COR-L47 (cell line): Measurements from ENCODE around the gene NFE2L1.
"Not testable (repeated sequence)": the region's sequence is repeated elsewhere in the genome, so short reads cannot be mapped to it uniquely, and the experiment has no call there.

Experiments
- DNase-seq: peaks from one replicate; lab custom pipeline; 2025; lab: John Stamatoyannopoulos, UW

NFE2L1 gene, protein sequence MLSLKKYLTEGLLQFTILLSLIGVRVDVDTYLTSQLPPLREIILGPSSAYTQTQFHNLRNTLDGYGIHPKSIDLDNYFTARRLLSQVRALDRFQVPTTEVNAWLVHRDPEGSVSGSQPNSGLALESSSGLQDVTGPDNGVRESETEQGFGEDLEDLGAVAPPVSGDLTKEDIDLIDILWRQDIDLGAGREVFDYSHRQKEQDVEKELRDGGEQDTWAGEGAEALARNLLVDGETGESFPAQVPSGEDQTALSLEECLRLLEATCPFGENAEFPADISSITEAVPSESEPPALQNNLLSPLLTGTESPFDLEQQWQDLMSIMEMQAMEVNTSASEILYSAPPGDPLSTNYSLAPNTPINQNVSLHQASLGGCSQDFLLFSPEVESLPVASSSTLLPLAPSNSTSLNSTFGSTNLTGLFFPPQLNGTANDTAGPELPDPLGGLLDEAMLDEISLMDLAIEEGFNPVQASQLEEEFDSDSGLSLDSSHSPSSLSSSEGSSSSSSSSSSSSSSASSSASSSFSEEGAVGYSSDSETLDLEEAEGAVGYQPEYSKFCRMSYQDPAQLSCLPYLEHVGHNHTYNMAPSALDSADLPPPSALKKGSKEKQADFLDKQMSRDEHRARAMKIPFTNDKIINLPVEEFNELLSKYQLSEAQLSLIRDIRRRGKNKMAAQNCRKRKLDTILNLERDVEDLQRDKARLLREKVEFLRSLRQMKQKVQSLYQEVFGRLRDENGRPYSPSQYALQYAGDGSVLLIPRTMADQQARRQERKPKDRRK

DNA sequence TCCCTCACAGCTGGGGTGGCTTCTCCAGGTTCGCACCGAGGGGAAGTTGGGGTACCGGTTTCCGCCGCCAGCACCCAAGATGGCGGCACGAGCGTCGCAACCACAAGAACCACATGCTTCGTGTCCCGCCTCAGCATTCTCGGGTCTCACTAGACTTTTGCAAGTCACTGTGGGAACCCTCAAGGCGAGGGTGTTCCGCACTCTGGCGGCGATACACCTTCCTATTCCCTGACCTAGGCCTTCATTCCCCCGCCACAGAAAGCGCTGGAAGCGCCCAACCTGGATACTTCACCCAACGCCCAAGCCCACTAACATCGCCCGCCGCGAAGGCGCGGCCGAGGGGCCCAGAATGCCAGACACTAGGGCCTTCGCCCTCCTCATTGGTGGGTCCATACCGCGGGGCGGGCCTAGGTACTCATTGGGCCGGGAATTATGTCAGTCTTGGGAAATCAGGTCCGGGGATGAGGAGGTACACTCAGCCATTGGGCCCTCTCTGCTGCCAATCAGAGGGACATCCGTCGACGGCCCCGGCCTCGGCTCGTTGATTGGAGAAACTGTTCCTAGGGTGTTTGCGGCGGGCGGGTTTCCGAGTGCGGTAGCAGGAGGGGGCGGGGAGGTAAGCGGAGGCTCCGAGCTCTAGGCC is at the start of gene NFE2L1:
Gene NFE2L1 (plus strand): TSS at position 619 of the 643 bp plus-strand sequence. CDS start 2,760 bp downstream, outside the sequence.
- peak; percentile 99 for DNase-seq

GRCh38 chr17:47999582-47999981 is 48.6 kb upstream of the NFE2L1 start:
- DNase-seq = peak; percentile 25

- no peak for DNase-seq
These were observed 47.0 kb upstream of the NFE2L1 start for GRCh38 chr17:48001197-48001596.

DNA sequence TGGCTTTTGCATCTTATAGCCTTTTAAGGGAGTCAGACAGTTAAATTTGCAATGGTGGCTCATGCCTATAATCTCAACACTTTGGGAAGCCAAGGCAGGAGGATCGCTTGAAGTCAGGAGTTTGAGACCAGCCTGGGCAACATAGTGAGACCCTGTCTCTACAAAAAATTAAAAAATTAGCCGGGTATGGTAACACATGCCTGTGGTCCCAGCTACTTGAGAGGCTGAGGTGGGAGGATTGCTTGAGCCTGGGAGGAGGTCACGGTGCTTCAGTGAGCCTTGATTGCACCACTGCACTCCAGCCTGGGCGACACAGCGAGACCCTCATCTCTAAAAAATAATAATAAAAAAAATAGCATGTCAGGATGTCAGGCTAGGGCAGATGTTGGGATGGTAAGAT is 46.5 kb upstream of the NFE2L1 start:
- DNase-seq = not testable (repeated sequence)

- peak; percentile 83 for DNase-seq
These were observed 45.8 kb upstream of the NFE2L1 start for GRCh38 chr17:48002266-48002915.

DNA sequence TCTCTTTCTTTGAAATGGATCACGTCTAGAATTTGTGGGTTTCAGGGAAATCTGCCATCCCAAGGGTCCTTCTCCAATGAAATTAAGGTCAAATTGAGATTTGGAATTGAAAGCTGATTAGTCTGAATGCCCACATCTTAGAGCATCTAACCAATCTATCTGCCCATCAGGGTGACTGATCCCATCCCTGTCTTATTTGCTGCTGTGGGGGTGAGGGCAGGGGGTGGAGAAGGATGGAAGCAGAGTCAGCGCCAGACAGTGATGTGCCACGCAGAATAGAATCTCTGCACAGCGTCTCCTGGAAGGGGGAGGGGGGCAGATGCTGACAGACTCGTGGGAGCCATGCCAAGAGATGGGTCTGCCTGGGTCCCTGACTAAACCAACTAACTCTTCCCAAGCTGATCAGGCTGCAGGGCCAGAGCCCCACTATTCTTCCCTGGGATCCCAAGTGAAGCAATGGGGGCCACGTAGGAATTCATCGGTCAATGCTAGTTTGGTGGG is 45.2 kb upstream of the NFE2L1 start:
- DNase-seq = peak; percentile 91

DNA sequence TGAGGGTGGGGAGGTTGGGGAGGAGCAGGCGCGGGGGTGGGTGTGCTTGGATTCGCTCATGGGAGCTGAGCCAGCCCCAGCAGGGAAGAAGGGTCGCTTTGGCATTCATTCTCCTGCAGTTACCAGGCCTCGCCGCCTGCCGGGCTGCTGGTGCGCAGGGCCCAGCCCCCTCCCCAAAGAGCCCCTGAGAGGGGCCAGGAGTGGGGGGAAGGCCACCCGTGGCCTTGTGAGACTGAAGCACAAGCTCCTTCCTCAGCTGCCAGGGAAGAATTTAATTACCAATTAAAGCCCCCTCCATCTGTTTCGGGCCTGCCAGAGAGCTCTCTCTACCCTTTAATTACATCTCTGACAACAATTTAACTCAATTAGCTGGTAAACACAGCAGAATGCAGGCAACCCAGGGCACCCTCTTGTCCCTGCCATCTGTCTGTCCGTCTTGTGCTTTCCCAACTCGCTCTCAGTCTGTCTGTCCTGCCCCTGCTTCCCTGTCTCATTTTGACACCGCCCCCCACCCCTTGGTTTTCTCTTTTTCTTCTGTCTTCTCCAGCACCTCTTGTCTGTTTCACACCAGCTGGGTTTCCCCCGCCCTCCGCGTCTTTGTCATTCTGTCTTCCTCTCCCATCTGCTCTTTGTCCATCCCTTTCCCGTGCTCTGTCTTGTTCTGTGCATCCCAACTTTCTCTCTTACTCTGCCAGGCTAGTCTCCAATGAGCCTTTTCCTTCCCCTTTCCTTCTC is 44.6 kb upstream of the NFE2L1 start:
- DNase-seq = peak; percentile 98

- peak; percentile 51 for DNase-seq
These were observed 43.2 kb upstream of the NFE2L1 start for GRCh38 chr17:48004983-48005382.

DNA sequence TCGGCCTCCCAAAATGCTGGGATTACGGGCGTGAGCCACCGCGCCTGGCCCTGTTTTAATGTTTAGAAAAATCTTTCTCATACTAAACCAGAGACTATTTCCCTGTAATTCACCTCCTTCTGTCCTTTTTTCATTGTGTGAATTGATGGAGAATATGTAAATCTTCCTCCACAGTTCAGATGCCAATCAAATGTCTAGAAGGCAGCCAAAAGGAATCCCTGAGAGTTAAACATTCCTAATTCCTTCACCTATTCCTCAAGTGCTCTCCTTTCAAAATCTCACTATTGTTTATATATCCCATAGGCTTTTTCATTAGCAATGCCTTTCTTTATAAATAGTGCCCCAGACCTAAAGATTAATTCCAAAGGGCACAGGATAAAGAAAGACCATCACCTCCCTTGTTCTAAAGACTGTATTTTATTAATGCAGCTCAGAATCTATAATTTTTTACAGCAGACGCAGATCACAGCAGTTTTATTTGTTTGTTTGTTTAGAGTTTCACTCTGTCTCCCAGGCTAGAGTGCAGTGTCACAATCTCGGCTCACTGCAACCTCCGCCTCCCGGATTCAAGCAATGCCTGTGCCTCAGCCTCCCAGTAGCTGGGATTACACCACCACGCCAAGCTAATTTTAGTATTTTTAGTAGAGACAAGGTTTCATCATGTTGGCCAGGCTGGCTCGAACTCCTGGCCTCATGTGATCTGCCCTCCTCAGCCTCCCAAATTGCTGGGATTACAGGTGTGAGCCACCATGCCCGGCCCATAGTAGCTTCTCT is 41.0 kb upstream of the NFE2L1 start:
- DNase-seq = no peak

GRCh38 chr17:48010193-48010592 is 38.0 kb upstream of the NFE2L1 start:
- DNase-seq = no peak

DNA sequence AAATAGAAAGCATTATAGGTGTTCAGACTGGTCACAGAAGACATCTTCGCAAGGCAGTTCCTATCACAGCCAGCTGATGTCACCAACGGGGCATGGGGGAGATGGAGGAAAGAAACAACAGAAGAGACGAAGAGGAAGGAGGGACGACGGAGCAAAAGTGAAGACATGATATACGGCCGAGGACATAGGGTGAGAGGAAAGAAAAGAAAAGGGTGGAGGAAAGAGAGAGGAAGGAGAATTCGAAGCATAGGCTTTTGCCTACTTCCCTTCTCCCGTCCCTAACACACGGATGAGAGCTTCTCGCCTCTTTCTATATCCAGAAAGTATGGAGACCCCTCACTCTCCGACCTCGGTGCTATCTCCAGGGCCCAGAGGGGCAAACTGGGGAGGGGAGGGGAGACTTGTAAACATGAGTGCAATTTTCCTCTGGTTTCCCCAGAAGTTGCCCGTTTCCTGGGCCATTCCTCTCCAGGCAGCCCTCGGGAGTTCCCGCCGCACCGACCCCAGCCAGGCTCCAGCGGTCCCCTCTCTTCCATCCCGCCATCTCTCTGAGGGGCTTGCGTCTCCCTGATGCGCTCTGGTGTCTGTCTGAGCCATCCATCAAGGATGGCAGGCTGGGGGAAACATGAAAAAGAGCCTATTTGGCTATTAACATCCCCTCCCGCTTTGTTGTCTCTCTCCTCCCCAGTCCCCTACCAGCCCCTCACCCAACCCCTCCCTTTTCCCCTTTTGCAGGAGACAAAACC is 36.6 kb upstream of the NFE2L1 start:
- peak; percentile 65 for DNase-seq

DNA sequence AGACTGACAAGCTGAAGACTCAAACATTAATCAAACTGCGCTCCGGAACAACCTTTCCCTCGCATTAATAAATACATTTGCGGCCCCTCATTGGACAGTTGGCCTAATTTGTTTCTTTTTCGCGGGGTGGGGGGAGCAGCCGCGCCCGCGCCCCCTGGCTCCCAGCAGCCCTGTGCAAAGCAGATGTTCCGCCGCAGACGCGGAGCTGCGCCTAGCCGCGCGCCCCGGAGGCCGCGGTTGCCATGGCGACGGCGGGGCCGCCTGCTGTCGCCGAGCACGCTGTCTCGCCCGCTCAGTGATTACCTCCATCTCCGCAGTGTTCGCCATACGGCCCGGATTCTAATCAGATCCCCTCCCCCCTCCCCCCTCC is 36.0 kb upstream of the NFE2L1 start:
- peak; percentile 97 for DNase-seq

DNA sequence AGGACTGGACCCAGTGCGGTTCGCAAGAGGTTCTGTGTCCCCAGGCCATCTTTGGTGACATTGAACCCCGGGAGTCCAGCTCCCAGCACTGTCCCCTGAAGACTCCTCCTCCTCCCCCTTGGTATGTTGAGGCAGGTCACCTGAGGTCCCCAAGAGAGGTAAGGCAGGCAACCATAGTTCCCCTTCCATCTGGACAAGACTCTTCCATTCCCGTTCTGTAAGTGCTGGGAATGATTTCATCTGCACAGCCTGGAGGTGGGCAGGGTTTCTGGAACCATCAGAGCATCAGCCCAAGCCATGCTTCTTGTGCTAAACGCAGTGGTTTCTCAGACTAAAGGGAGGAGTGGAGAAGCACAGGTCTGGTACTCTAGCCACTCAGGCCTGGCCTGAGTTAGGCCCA is 35.5 kb upstream of the NFE2L1 start:
- DNase-seq = no peak

- DNase-seq = no peak
These were observed 34.1 kb upstream of the NFE2L1 start for GRCh38 chr17:48013876-48014594.

GRCh38 chr17:48014595-48015111 is 33.5 kb upstream of the NFE2L1 start:
- no peak for DNase-seq

GRCh38 chr17:48016112-48016511 is 32.0 kb upstream of the NFE2L1 start:
- no peak for DNase-seq

- not testable (repeated sequence) for DNase-seq
These were observed 30.4 kb upstream of the NFE2L1 start for GRCh38 chr17:48017817-48018158.

- DNase-seq = no peak
These were observed 26.2 kb upstream of the NFE2L1 start for GRCh38 chr17:48021934-48022333.

DNA sequence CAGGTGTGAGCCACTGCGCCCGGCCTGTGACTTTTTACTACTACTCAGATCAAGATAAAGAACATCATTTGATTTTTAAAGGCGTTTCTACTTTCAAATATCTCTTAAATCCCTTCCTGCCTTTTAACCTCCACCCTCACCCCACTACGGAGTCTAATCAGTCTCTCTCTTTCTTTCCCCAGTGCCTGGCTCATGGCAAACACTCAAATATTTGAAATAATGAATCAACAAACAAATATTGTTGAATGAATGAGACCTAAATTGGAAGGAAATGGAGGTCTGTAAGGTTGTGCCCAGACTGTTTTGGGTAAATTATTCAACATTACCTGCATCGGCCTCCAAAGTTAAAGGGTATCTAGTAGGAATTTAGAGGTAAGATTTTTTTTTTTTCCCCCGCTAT is 25.3 kb upstream of the NFE2L1 start:
- DNase-seq = no peak
